GM12878 (cell line): Measurements from ENCODE around the gene CWC27. TPM values are rescaled to one million over a fixed set of nuclear protein-coding genes. Genes with fewer than 3 reads are reported as not detected.

Source experiments
- ATAC-seq: fragments of 200-7000 bp; cut with Tn5 transposase; 3 replicates; pipeline ENCODE4 v1.9.1; 2020; ENCODE audit warnings: mild to moderate bottlenecking, moderate library complexity
- BruUV-seq: library from RNA; stranded (reverse); fragments of 400-500 nt; replicated peaks from 2 replicates; lab custom pipeline; 2021; lab: Mats Ljungman, UMichigan
- CTCF ChIA-PET: fragments of 300-600 bp; sonication (Branson Sonifier 250); formaldehyde crosslinking; extraction: SDS; loops from one replicate; lab custom pipeline; 2021; ENCODE audit warnings: inconsistent platforms; lab: Yijun Ruan, JAX
- POLR2A ChIA-PET: fragments of 350-600 bp; formaldehyde crosslinking; extraction: SDS; loops from one replicate; lab custom pipeline; 2021; ENCODE audit warnings: inconsistent platforms; lab: Charles Lee
- RAD21 ChIA-PET: fragments of 300-600 bp; sonication (Branson Sonifier 250); formaldehyde crosslinking; loops from one replicate; lab custom pipeline; 2023; ENCODE audit warnings: antibody characterized with exemption; ENCODE audit not compliant: unreplicated experiment; lab: Charles Lee
- SMC1A ChIA-PET: fragments of 300-600 bp; sonication (Branson Sonifier 250); formaldehyde crosslinking; loops from one replicate; lab custom pipeline; 2023; ENCODE audit not compliant: unreplicated experiment, uncharacterized antibody; lab: Charles Lee
- DNase-seq: peaks from one replicate; pipeline ENCODE4 v3.0.0-alpha.2; 2011; ENCODE audit warnings: low read depth, low spot score
- FAIRE-seq: peaks from 3 replicates; lab custom pipeline; 2011; peaks lifted over from hg19 to GRCh38; lab: Jason Lieb, UNC
- H2AFZ ChIP-seq: 2 replicates; pipeline ENCODE4 v1.6.0; 2011; ENCODE audit warnings: low read depth, low read length, control low read depth; ENCODE audit not compliant: control insufficient read depth
- H3K27ac ChIP-seq: 2 replicates; pipeline ENCODE4 v1.5.1; 2011; ENCODE audit warnings: control low read depth; ENCODE audit not compliant: control insufficient read depth, insufficient read depth
- H3K27me3 ChIP-seq, 2 experiments: replicated peaks in 1 of 2; 2 replicates each; pipeline versions ENCODE4 v1.6.0 to v1.6.1; 2011; ENCODE audit warnings: low read length in 1 of 2; ENCODE audit not compliant: control insufficient read depth in 2 of 2, insufficient read depth in 2 of 2
- H3K36me3 ChIP-seq, 2 experiments: 2 replicates each; pipeline ENCODE4 v1.5.1; 2011; ENCODE audit warnings: low read length in 1 of 2; ENCODE audit not compliant: control insufficient read depth in 2 of 2, insufficient read depth in 2 of 2
- H3K4me1 ChIP-seq: 2 replicates; pipeline ENCODE4 v1.6.1; 2011; ENCODE audit warnings: mild to moderate bottlenecking, low read length, moderate library complexity, mixed read lengths; ENCODE audit not compliant: control insufficient read depth, insufficient read depth
- H3K4me2 ChIP-seq: 2 replicates; pipeline ENCODE4 v1.6.0; 2011; ENCODE audit warnings: control low read depth; ENCODE audit not compliant: control insufficient read depth, insufficient read depth
- H3K4me3 ChIP-seq: fragments of 200-600 bp; sonication (generic); 2 replicates; pipeline ENCODE4 v1.5.1; 2016
- H3K79me2 ChIP-seq: 2 replicates; pipeline ENCODE4 v1.6.0; 2011; ENCODE audit warnings: low read length; ENCODE audit not compliant: control insufficient read depth, insufficient read depth
- H3K9ac ChIP-seq: 2 replicates; pipeline ENCODE4 v1.8.0; 2011; ENCODE audit warnings: low read length, control low read depth, mixed read lengths; ENCODE audit not compliant: control insufficient read depth, insufficient read depth
- H3K9me3 ChIP-seq: replicated peaks from 3 replicates; pipeline ENCODE4 v1.5.1; 2011; ENCODE audit warnings: mild to moderate bottlenecking, low read length; ENCODE audit not compliant: control insufficient read depth, insufficient read depth
- H4K20me1 ChIP-seq: 2 replicates; pipeline ENCODE4 v1.6.0; 2011; ENCODE audit not compliant: control insufficient read depth, insufficient read depth
- CHD2 ChIP-seq: IDR thresholded peaks from 2 replicates; pipeline ENCODE4 v1.6.1; 2011; ENCODE audit warnings: low read depth, low read length, improper control_type of control experiment, borderline replicate concordance
- CREB1 ChIP-seq: IDR thresholded peaks from 2 replicates; pipeline ENCODE4 v1.6.1; 2012; ENCODE audit warnings: low read depth, mild to moderate bottlenecking, inconsistent platforms
- E2F4 ChIP-seq: IDR thresholded peaks from 2 replicates; pipeline ENCODE4 v1.6.1; 2012; ENCODE audit warnings: low read depth, low read length, improper control_type of control experiment
- E2F8 ChIP-seq: fragments of 450-650 bp; IDR thresholded peaks from 2 replicates; pipeline ENCODE4 v1.6.1; 2018; ENCODE audit warnings: mild to moderate bottlenecking, low read depth, moderate library complexity; ENCODE audit not compliant: partially characterized antibody
- EGR1 ChIP-seq, 2 experiments: IDR thresholded peaks; 1 replicate in 1 of 2; 2 replicates in 1 of 2; pipeline ENCODE4 v1.6.1; 2011 to 2012; ENCODE audit warnings: low read depth in 2 of 2, low read length in 2 of 2, borderline replicate concordance in 1 of 2, mild to moderate bottlenecking in 1 of 2, moderate library complexity in 1 of 2
- EP300 ChIP-seq, 2 experiments: fragments of 150-350 bp in 1 of 2; IDR thresholded peaks; 2 replicates each; pipeline ENCODE4 v1.6.1; 2011 to 2012; ENCODE audit warnings: low read depth in 2 of 2, low read length in 2 of 2, borderline replicate concordance in 1 of 2, improper control_type of control experiment in 1 of 2, inconsistent platforms in 1 of 2; ENCODE audit not compliant: control insufficient read depth in 1 of 2
- HDGF ChIP-seq: fragments of 450-650 bp; IDR thresholded peaks from 2 replicates; pipeline ENCODE4 v1.6.1; 2016; ENCODE audit warnings: antibody characterized with exemption
- MAX ChIP-seq: IDR thresholded peaks from 2 replicates; pipeline ENCODE4 v1.6.1; 2012; ENCODE audit warnings: low read depth, low read length, improper control_type of control experiment
- NKRF ChIP-seq: fragments of 450-650 bp; conservative IDR thresholded peaks from 2 replicates; pipeline ENCODE4 v1.6.1; 2017; ENCODE audit warnings: mild to moderate bottlenecking, moderate library complexity
- RELA ChIP-seq: fragments of 450-650 bp; IDR thresholded peaks from 2 replicates; pipeline ENCODE4 v1.8.0; 2014; ENCODE audit warnings: borderline replicate concordance; ENCODE audit not compliant: partially characterized antibody
- SPI1 ChIP-seq: IDR thresholded peaks from 2 replicates; pipeline ENCODE4 v1.6.1; 2011; ENCODE audit warnings: low read depth, mild to moderate bottlenecking, low read length, moderate library complexity, borderline replicate concordance; ENCODE audit not compliant: insufficient read depth
- SREBF2 ChIP-seq: IDR thresholded peaks from 2 replicates; pipeline ENCODE4 v1.6.1; 2012; ENCODE audit warnings: mild to moderate bottlenecking, low read length
- STAT1 ChIP-seq: fragments of 450-650 bp; conservative IDR thresholded peaks from 2 replicates; pipeline ENCODE4 v1.6.1; 2014; ENCODE audit warnings: antibody characterized with exemption, mild to moderate bottlenecking
- TBL1XR1 ChIP-seq: IDR thresholded peaks from 2 replicates; pipeline ENCODE4 v1.6.1; 2012; ENCODE audit warnings: low read depth, low read length, improper control_type of control experiment
- USF1 ChIP-seq: IDR thresholded peaks from 2 replicates; pipeline ENCODE4 v1.6.1; 2011; ENCODE audit warnings: borderline replicate concordance, low read depth, mild to moderate bottlenecking, moderate library complexity, mixed read lengths, low read length; ENCODE audit not compliant: insufficient read depth; ENCODE audit errors: extremely low read length
- whole genome bisulfite sequencing: methylation state at CpG from one replicate; pipeline ENCODE4 v1.1.6; 2016; ENCODE audit warnings: low lambda C conversion rate; ENCODE audit not compliant: insufficient replicate concordance, insufficient coverage; ENCODE audit errors: missing lambda C conversion rate; 5-methylcytosine and 5-hydroxymethylcytosine counted together
- in situ Hi-C: fragments of 300-500 bp; cut with MboI; formaldehyde crosslinking; loops from 9 replicates; pipeline ENCODE4 v1.14.3; 2018; ENCODE audit warnings: mixed read lengths
- intact Hi-C: fragments of 100-400 bp; cut with micrococcal nuclease; formaldehyde crosslinking; loops from one replicate; pipeline ENCODE4 v1.14.2; 2022; ENCODE audit not compliant: unreplicated experiment
- polyA plus RNA-seq, 11 experiments: library from polyadenylated mRNA; depleted of rRNA in 4 of 11; unstranded in 6 of 11; stranded (reverse) in 5 of 11; fragments of >200 nt; fragmentation: Nextera tagmentation in 4 of 11; fragmentation: Illumina TruSeq in 1 of 11; extraction: Ambion mirVana in 4 of 11; extraction: Trizol in 1 of 11; gene quantifications; 1 replicate in 1 of 11; 2 replicates in 10 of 11; pipeline versions ENCODE4 v1.2.1 to v1.2.3, GENCODE V29; 2011 to 2016; ENCODE audit warnings: inconsistent platforms in 2 of 11, missing spikeins in 2 of 11, low read depth in 1 of 11
- total RNA-seq, 4 experiments: library from RNA; depleted of rRNA in 3 of 4; stranded (reverse); fragments of >200 nt in 3 of 4; fragmentation: Illumina TruSeq in 1 of 4; extraction: Trizol in 1 of 4; gene quantifications; 2 replicates each; pipeline versions ENCODE4 v1.2.1 to v1.2.3, GENCODE V29; 2013 to 2021

The CWC27 gene
- total and polyA plus RNA-seq, 10 of the 15 experiments (the other 5 are each of a cell fraction or from before 2014, with no cell fraction given) = 21.7 to 61.9 (median 47.0) TPM

GRCh38 chr5:64836190-64836755 is 67.5 kb downstream of the CWC27 start (continued):
- TF ChIP-seq CHD2 (no peak), E2F4 (no peak), RELA (no peak), HDGF (no peak)

DNA sequence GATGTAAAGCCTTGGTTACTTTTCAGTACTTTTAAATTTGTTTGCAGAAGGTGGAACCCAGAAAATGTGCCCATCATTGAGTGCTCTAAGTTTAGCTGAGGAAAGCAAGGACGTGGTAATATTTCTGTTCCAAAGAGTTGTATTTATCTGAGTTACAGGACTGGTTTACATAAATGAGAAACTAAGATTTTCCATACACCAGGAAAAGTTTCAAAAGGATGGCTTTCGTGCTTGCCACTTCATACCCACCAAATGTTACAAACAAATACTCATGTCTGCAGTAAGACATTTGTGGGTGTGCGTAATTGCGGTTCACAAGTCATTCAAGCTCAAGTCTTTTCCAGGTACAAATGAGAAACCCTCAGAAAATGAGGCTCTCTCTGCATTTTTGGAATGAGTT is 68.1 kb downstream of the CWC27 start:
- FAIRE-seq (no peak), ATAC-seq (no peak), DNase-seq (no peak)
- ChIA-PET SMC1A (no interaction called here), RAD21 (no interaction called here), POLR2A (no interaction called here), CTCF (no interaction called here)
- intact Hi-C loops (no loop called here), in situ Hi-C loops (no loop called here)
- Histone ChIP-seq H3K36me3 (no peaks in the 10 kb centered on the region; a peak in 1 of 4 replicates), H4K20me1 (no peaks in the 10 kb centered on the region), H3K79me2 (no peaks in the 10 kb centered on the region), H3K27ac (no peak overlapping the region), H3K4me1 (no peaks in the 10 kb centered on the region), H3K4me2 (no peak overlapping the region), H3K27me3 (no peaks in the 10 kb centered on the region), H3K9me3 (no peaks in the 10 kb centered on the region), H2AFZ (no peak overlapping the region), H3K9ac (no peak overlapping the region), H3K4me3 (no peak overlapping the region)
- BruUV-seq = no TSS peak
- WGBS = 98% methylated on average over 4 of the region's 4 CpGs
- TF ChIP-seq TBL1XR1 = no peak
- no peak for TF ChIP-seq STAT1
- no peak for TF ChIP-seq E2F8
- TF ChIP-seq SREBF2 = no peak
- no peak for TF ChIP-seq NKRF
- no peak for TF ChIP-seq USF1
- no peak for TF ChIP-seq EP300 (IDR thresholded peaks at IDR 0.05; ENCODE audit: borderline replicate concordance in 1 of 2, control insufficient read depth in 1 of 2, low read depth in 2 of 2, low read length in 2 of 2)
- no peak for TF ChIP-seq SPI1
- TF ChIP-seq MAX = no peak
- TF ChIP-seq EGR1 (IDR thresholded peaks at IDR 0.05; ENCODE audit: borderline replicate concordance in 1 of 2, low read depth in 2 of 2, low read length in 2 of 2) = no peak
- TF ChIP-seq CREB1 = no peak
